ENCODE data around the gene MLLT11. TPM values are rescaled to one million over a fixed set of nuclear protein-coding genes. Genes with fewer than 3 reads are reported as not detected.
A peak's percentile ranks its signal among the peaks of the same experiment; 100 is the strongest.

Gene MLLT11
- total and polyA plus RNA-seq, 10 of the 15 experiments (the other 5 are each of a cell fraction or from before 2014, with no cell fraction given) = 6.2 to 27.3 (median 9.2) TPM

GRCh38 chr1:151047925-151048644 lies 12.1 kb upstream of the MLLT11 start (continued):
- no peak for TF ChIP-seq ASH2L (IDR thresholded peaks at IDR 0.05; ENCODE audit: borderline replicate concordance, low read depth)
- no peak for TF ChIP-seq ZBTB4 (CRISPR knock-in tag; IDR thresholded peaks at IDR 0.05)
- TF ChIP-seq IKZF1 (conservative IDR thresholded peaks at IDR 0.05) = no peak
- TF ChIP-seq ZNF384 (IDR thresholded peaks at IDR 0.05; ENCODE audit: borderline replicate concordance, low read depth, low read length) = no peak
- no peak for TF ChIP-seq GABPA (IDR thresholded peaks at IDR 0.05; ENCODE audit: low read depth)
- no peak for TF ChIP-seq MYC (IDR thresholded peaks at IDR 0.05; ENCODE audit: insufficient read depth, insufficient read length, insufficient replicate concordance, low read length, severe bottlenecking)
- no peak for TF ChIP-seq CBX5 (IDR thresholded peaks at IDR 0.05; ENCODE audit: low read depth)
- TF ChIP-seq SMAD5 (IDR thresholded peaks at IDR 0.05; ENCODE audit: low read depth) = no peak
- no peak for TF ChIP-seq E4F1 (IDR thresholded peaks at IDR 0.05; ENCODE audit: borderline replicate concordance, partially characterized antibody)
- no peak for TF ChIP-seq SIX5 (IDR thresholded peaks at IDR 0.05; ENCODE audit: low read depth, low read length, severe bottlenecking)
- no peak for TF ChIP-seq PRDM15 (CRISPR knock-in tag; IDR thresholded peaks at IDR 0.05)
- no peak for TF ChIP-seq ZBTB40 (IDR thresholded peaks at IDR 0.05; ENCODE audit: borderline replicate concordance)
- 0 out of 2 replicates have a peak, but pooled peaks have one; percentile 54 for TF ChIP-seq DPF2 (IDR thresholded peaks at IDR 0.05)

Data from GM12878 (cell line).